B cell (primary cell): Measurements from ENCODE around the gene TMEM225.

ENCODE experiments used
- CTCF ChIP-seq: fragments of 200-600 bp; IDR thresholded peaks from one replicate; pipeline ENCODE4 v1.8.0; 2022; ENCODE audit warnings: antibody characterized with exemption, mild to moderate bottlenecking
- EZH2 ChIP-seq: IDR thresholded peaks from 2 replicates; pipeline ENCODE4 v1.6.1; 2012; ENCODE audit warnings: borderline replicate concordance, low read depth, mild to moderate bottlenecking, moderate library complexity, low read length; ENCODE audit not compliant: insufficient read depth, poor library complexity, severe bottlenecking

GRCh38 chr11:123885570-123885969, at the start of gene TMEM225:
- TF ChIP-seq CTCF (no peak), EZH2 (no peak)
